HepG2 (cell line): ENCODE data around the gene ZNF221. TPM values are rescaled to one million over a fixed set of nuclear protein-coding genes. Genes with fewer than 3 reads are reported as not detected.
A peak's percentile ranks its signal among the peaks of the same experiment; 100 is the strongest.

ENCODE experiments used
- ATRX ChIP-seq: sonication (generic); formaldehyde crosslinking; IDR thresholded peaks from 2 replicates; pipeline ENCODE4 v1.4.0; 2020; ENCODE audit warnings: missing genetic modification reagents, borderline replicate concordance
- CTCF ChIP-seq: sonication (generic); formaldehyde crosslinking; IDR thresholded peaks from 2 replicates; pipeline ENCODE4 v1.5.0; 2020; ENCODE audit warnings: mild to moderate bottlenecking, missing genetic modification reagents, moderate library complexity
- GATAD2A ChIP-seq: IDR thresholded peaks from 2 replicates; pipeline ENCODE4 v1.6.1; 2016
- GFI1 ChIP-seq: sonication (generic); formaldehyde crosslinking; IDR thresholded peaks from 2 replicates; pipeline ENCODE4 v1.5.0; 2020; ENCODE audit warnings: missing genetic modification reagents, mild to moderate bottlenecking, borderline replicate concordance
- IKZF4 ChIP-seq: sonication (generic); formaldehyde crosslinking; IDR thresholded peaks from 2 replicates; pipeline ENCODE4 v1.5.1; 2020; ENCODE audit warnings: borderline replicate concordance, mild to moderate bottlenecking, low read depth, missing genetic modification reagents; ENCODE audit errors: not compliant biosample characterization
- ISX ChIP-seq: sonication (generic); formaldehyde crosslinking; conservative IDR thresholded peaks from 2 replicates; pipeline ENCODE4 v1.5.0; 2020; ENCODE audit warnings: missing genetic modification reagents
- KLF16 ChIP-seq, 2 experiments: sonication (generic) in 1 of 2; formaldehyde crosslinking in 1 of 2; IDR thresholded peaks; 2 replicates each; pipeline versions ENCODE4 v1.6.1 to v1.8.0; 2016 to 2023; ENCODE audit warnings: missing genetic modification reagents in 2 of 2, missing compliant biosample characterization in 1 of 2
- MATR3 ChIP-seq: sonication (generic); formaldehyde crosslinking; IDR thresholded peaks from 2 replicates; pipeline ENCODE4 v1.4.0; 2020; ENCODE audit warnings: missing genetic modification reagents
- MYNN ChIP-seq: sonication (generic); formaldehyde crosslinking; IDR thresholded peaks from 2 replicates; pipeline ENCODE4 v1.4.0; 2020; ENCODE audit warnings: mild to moderate bottlenecking, low read depth, missing genetic modification reagents
- NCOA5 ChIP-seq: sonication (generic); formaldehyde crosslinking; IDR thresholded peaks from 2 replicates; pipeline ENCODE4 v1.4.0; 2020; ENCODE audit warnings: missing genetic modification reagents
- NCOR1 ChIP-seq: fragments of 200-600 bp; sonication (generic); IDR thresholded peaks from 2 replicates; pipeline ENCODE4 v1.7.0; 2017; ENCODE audit warnings: antibody characterized with exemption, low read length, borderline replicate concordance
- SKIL ChIP-seq: sonication (generic); formaldehyde crosslinking; IDR thresholded peaks from 2 replicates; pipeline ENCODE4 v1.8.0; 2022; ENCODE audit warnings: missing genetic modification reagents, mild to moderate bottlenecking, moderate library complexity, borderline replicate concordance
- SP5 ChIP-seq: IDR thresholded peaks from 2 replicates; pipeline ENCODE4 v1.6.1; 2016; ENCODE audit warnings: low read depth, borderline replicate concordance
- SPEN ChIP-seq: sonication (generic); formaldehyde crosslinking; IDR thresholded peaks from 2 replicates; pipeline ENCODE4 v1.5.1; 2020; ENCODE audit warnings: low read depth, mild to moderate bottlenecking, missing genetic modification reagents
- THAP8 ChIP-seq: sonication (generic); formaldehyde crosslinking; IDR thresholded peaks from 2 replicates; pipeline ENCODE4 v1.5.1; 2020; ENCODE audit warnings: missing genetic modification reagents, mild to moderate bottlenecking, borderline replicate concordance
- ZNF367 ChIP-seq: sonication (generic); formaldehyde crosslinking; IDR thresholded peaks from 2 replicates; pipeline ENCODE4 v1.4.0; 2020; ENCODE audit warnings: missing genetic modification reagents, borderline replicate concordance
- ZNF556 ChIP-seq: sonication (generic); formaldehyde crosslinking; IDR thresholded peaks from 2 replicates; pipeline ENCODE4 v1.4.0; 2020; ENCODE audit warnings: mild to moderate bottlenecking, missing genetic modification reagents, borderline replicate concordance
- ZNF557 ChIP-seq: sonication (generic); formaldehyde crosslinking; IDR thresholded peaks from 2 replicates; pipeline ENCODE4 v1.4.0; 2020; ENCODE audit warnings: missing genetic modification reagents
- ZNF558 ChIP-seq: sonication (generic); formaldehyde crosslinking; IDR thresholded peaks from 2 replicates; pipeline ENCODE4 v1.9.0; 2022; ENCODE audit warnings: mild to moderate bottlenecking, missing genetic modification reagents, borderline replicate concordance
- ZNF615 ChIP-seq: sonication (generic); formaldehyde crosslinking; IDR thresholded peaks from 2 replicates; pipeline ENCODE4 v1.5.0; 2020; ENCODE audit warnings: mild to moderate bottlenecking, missing genetic modification reagents, borderline replicate concordance
- ZNF670 ChIP-seq: sonication (generic); formaldehyde crosslinking; IDR thresholded peaks from 2 replicates; pipeline ENCODE4 v1.8.0; 2022; ENCODE audit warnings: mild to moderate bottlenecking, missing genetic modification reagents, borderline replicate concordance
- ZNF704 ChIP-seq: sonication (generic); formaldehyde crosslinking; IDR thresholded peaks from 2 replicates; pipeline ENCODE4 v1.8.1; 2023; ENCODE audit warnings: mild to moderate bottlenecking, inconsistent platforms, moderate library complexity, missing genetic modification reagents, borderline replicate concordance
- ZSCAN30 ChIP-seq: sonication (generic); formaldehyde crosslinking; IDR thresholded peaks from 2 replicates; pipeline ENCODE4 v1.5.0; 2020; ENCODE audit warnings: mild to moderate bottlenecking, missing genetic modification reagents
- polyA plus RNA-seq, 8 experiments: library from polyadenylated mRNA; depleted of rRNA in 3 of 8; stranded (reverse) in 7 of 8; unstranded in 1 of 8; fragments of >200 nt; fragmentation: Illumina TruSeq in 4 of 8; extraction: Trizol in 4 of 8; gene quantifications; 2 replicates each; pipeline versions ENCODE4 v1.2.1 to v1.2.3, GENCODE V29; 2011 to 2016; ENCODE audit warnings: low read depth in 4 of 8, missing spikeins in 1 of 8, mixed read lengths in 1 of 8; ENCODE audit not compliant: insufficient read depth in 1 of 8
- total RNA-seq, 5 experiments: library from RNA; depleted of rRNA; stranded (reverse); fragments of >200 nt; fragmentation: Illumina TruSeq; extraction: Trizol; gene quantifications; 2 replicates each; pipeline ENCODE4 v1.2.3, GENCODE V29; 2016; ENCODE audit warnings: low read depth in 1 of 5

Gene ZNF221
- total and polyA plus RNA-seq, 2 of the 13 experiments (the other 11 are each of a cell fraction or from before 2014, with no cell fraction given) = 0.48 to 3.4 TPM

- TF ChIP-seq SPEN = peak; percentile 94
- TF ChIP-seq MATR3 (CRISPR knock-in tag) = no peak
- peak; percentile 60; the same call in 1 of the 2 replicates for TF ChIP-seq ZNF556 (CRISPR knock-in tag)
- TF ChIP-seq CTCF = no peak
- TF ChIP-seq GATAD2A (CRISPR knock-in tag) = 0 out of 2 replicates have a peak, but pooled peaks have one; percentile 10
- no peak for TF ChIP-seq NCOR1
- TF ChIP-seq ZNF615 (CRISPR knock-in tag) = no peak
- TF ChIP-seq MYNN = no peak
- TF ChIP-seq SP5 (CRISPR knock-in tag) = no peak
- TF ChIP-seq ATRX = no peak
- 0 out of 2 replicates have a peak, but pooled peaks have one; percentile 63 for TF ChIP-seq ZNF557 (CRISPR knock-in tag)
- no peak for TF ChIP-seq ZSCAN30 (CRISPR knock-in tag)
- TF ChIP-seq IKZF4 (CRISPR knock-in tag) = no peak
- TF ChIP-seq GFI1 (CRISPR knock-in tag) = no peak
- no peak for TF ChIP-seq ZNF704 (CRISPR knock-in tag)
- TF ChIP-seq NCOA5 = no peak
- TF ChIP-seq ZNF670 (CRISPR knock-in tag) = no peak
- no peak for TF ChIP-seq KLF16 (CRISPR knock-in tag; IDR thresholded peaks at IDR 0.05)
- TF ChIP-seq SKIL (CRISPR knock-in tag) = no peak
- TF ChIP-seq ISX (CRISPR knock-in tag) = no peak
- TF ChIP-seq THAP8 (CRISPR knock-in tag) = no peak
- TF ChIP-seq ZNF558 = peak; percentile 75; the same call in 1 of the 2 replicates
- TF ChIP-seq ZNF367 (CRISPR knock-in tag) = no peak
Observed at GRCh38 chr19:44002566-44003460, 51.8 kb downstream of the ZNF221 start, which contains the start of gene ZNF230 (continued).
